HepG2 (cell line): Measurements from ENCODE around the gene CHMP4B. TPM values are rescaled to one million over a fixed set of nuclear protein-coding genes. Genes with fewer than 3 reads are reported as not detected.
A peak's percentile ranks its signal among the peaks of the same experiment; 100 is the strongest.

Source experiments
- ATAC-seq: fragments of 200-7000 bp; cut with Tn5 transposase; 3 replicates; pipeline ENCODE4 v1.9.1; 2020; ENCODE audit warnings: mild to moderate bottlenecking, moderate library complexity
- BruUV-seq: library from RNA; stranded (reverse); fragments of 400-500 nt; replicated peaks from 2 replicates; lab custom pipeline; 2021; lab: Mats Ljungman, UMichigan
- CTCF ChIA-PET: fragments of 300-600 bp; formaldehyde crosslinking; extraction: SDS; loops from one replicate; lab custom pipeline; 2021; ENCODE audit warnings: low total read pairs, inconsistent platforms, low intra/inter-chr PET ratio; lab: Yijun Ruan, JAX
- POLR2A ChIA-PET: fragments of 350-600 bp; sonication (Branson Sonifier 250); formaldehyde crosslinking; loops from one replicate; lab custom pipeline; 2020; ENCODE audit warnings: antibody characterized with exemption, inconsistent platforms; lab: Yijun Ruan, JAX
- DNase-seq: peaks from one replicate; pipeline ENCODE4 v3.0.0-alpha.2; 2015; ENCODE audit warnings: low spot score
- FAIRE-seq: peaks from 3 replicates; lab custom pipeline; 2011; peaks lifted over from hg19 to GRCh38; lab: Jason Lieb, UNC
- H2AFZ ChIP-seq: one replicate; pipeline ENCODE4 v1.6.1; 2011; ENCODE audit warnings: low read length, inconsistent platforms
- H3K27ac ChIP-seq: fragments of 300-600 bp; 3 replicates; pipeline ENCODE4 v1.8.0; 2011; ENCODE audit warnings: mixed run types, mild to moderate bottlenecking, mixed read lengths, low read length, inconsistent platforms; ENCODE audit not compliant: insufficient read depth; ENCODE audit errors: extremely low read length
- H3K27me3 ChIP-seq, 2 experiments: fragments of 200-600 bp in 1 of 2; 2 replicates in 1 of 2; 3 replicates in 1 of 2; pipeline versions ENCODE4 v1.6.0 to v1.8.0; 2011; ENCODE audit warnings: low read length in 2 of 2, mild to moderate bottlenecking in 2 of 2, moderate library complexity in 2 of 2, inconsistent platforms in 1 of 2; ENCODE audit not compliant: insufficient read depth in 2 of 2, control insufficient read depth in 1 of 2
- H3K36me3 ChIP-seq, 2 experiments: fragments of 200-600 bp in 1 of 2; replicated peaks in 1 of 2; 2 replicates in 1 of 2; 3 replicates in 1 of 2; pipeline versions ENCODE4 v1.5.1 to v1.8.0; 2011; ENCODE audit warnings: low read length in 2 of 2, inconsistent platforms in 1 of 2; ENCODE audit not compliant: insufficient read depth in 2 of 2, control insufficient read depth in 1 of 2
- H3K4me1 ChIP-seq: 2 replicates; pipeline ENCODE4 v1.5.1; 2012; ENCODE audit warnings: low read length, inconsistent platforms; ENCODE audit not compliant: insufficient read depth
- H3K4me2 ChIP-seq: 2 replicates; pipeline ENCODE4 v1.6.0; 2011; ENCODE audit warnings: low read depth, low read length, inconsistent platforms
- H3K4me3 ChIP-seq, 3 experiments: fragments of 200-600 bp in 1 of 3; sonication (generic), shearing (Covaris generic) in 1 of 3; replicated peaks in 1 of 3; 2 replicates each; pipeline ENCODE4 v1.5.1; 2011 to 2016; ENCODE audit warnings: low read length in 3 of 3, inconsistent platforms in 2 of 3, low read depth in 2 of 3, mild to moderate bottlenecking in 2 of 3, control low read depth in 1 of 3, mixed read lengths in 1 of 3; ENCODE audit not compliant: insufficient read depth in 1 of 3
- H3K79me2 ChIP-seq: one replicate; pipeline ENCODE4 v1.6.1; 2011; ENCODE audit warnings: low read length, inconsistent platforms; ENCODE audit not compliant: insufficient read depth
- H3K9ac ChIP-seq: 2 replicates; pipeline ENCODE4 v1.6.0; 2011; ENCODE audit warnings: mild to moderate bottlenecking, low read depth, low read length, inconsistent platforms; ENCODE audit not compliant: insufficient read depth
- H3K9me3 ChIP-seq: 2 replicates; pipeline ENCODE4 v1.5.1; 2012; ENCODE audit warnings: mild to moderate bottlenecking, low read length
- H4K20me1 ChIP-seq: 2 replicates; pipeline ENCODE4 v1.6.0; 2011; ENCODE audit warnings: inconsistent platforms, mild to moderate bottlenecking, low read length, moderate library complexity; ENCODE audit not compliant: insufficient read depth
- CEBPB ChIP-seq: IDR thresholded peaks from 2 replicates; pipeline ENCODE4 v1.6.1; 2011; ENCODE audit warnings: low read depth, low read length, improper control_type of control experiment, borderline replicate concordance
- DNMT1 ChIP-seq: sonication (generic); formaldehyde crosslinking; IDR thresholded peaks from 2 replicates; pipeline ENCODE4 v1.5.1; 2020; ENCODE audit warnings: mild to moderate bottlenecking, missing genetic modification reagents
- FOSL1 ChIP-seq: sonication (generic); formaldehyde crosslinking; IDR thresholded peaks from 2 replicates; pipeline ENCODE4 v1.9.0; 2021; ENCODE audit warnings: missing genetic modification reagents, borderline replicate concordance
- FOXA1 ChIP-seq, 2 experiments: fragments of 450-650 bp in 1 of 2; sonication (generic) in 1 of 2; formaldehyde crosslinking in 1 of 2; IDR thresholded peaks; 2 replicates each; pipeline versions ENCODE4 v1.4.0 to v1.6.1; 2016 to 2020; ENCODE audit warnings: missing genetic modification reagents in 1 of 2
- KLF6 ChIP-seq: IDR thresholded peaks from 2 replicates; pipeline ENCODE4 v1.8.0; 2016; ENCODE audit warnings: missing biosample characterization, missing genetic modification reagents
- RFX1 ChIP-seq: fragments of 450-650 bp; IDR thresholded peaks from 2 replicates; pipeline ENCODE4 v1.6.1; 2017
- ZBTB10 ChIP-seq: sonication (generic); formaldehyde crosslinking; IDR thresholded peaks from 2 replicates; pipeline ENCODE4 v1.4.0; 2020; ENCODE audit warnings: missing genetic modification reagents, borderline replicate concordance
- ZBTB2 ChIP-seq: sonication (generic); formaldehyde crosslinking; IDR thresholded peaks from 2 replicates; pipeline ENCODE4 v1.8.0; 2022; ENCODE audit warnings: low read depth, missing genetic modification reagents
- WGBS: methylation state at CpG from one replicate; pipeline ENCODE4 v1.1.6; 2017; ENCODE audit warnings: low lambda C conversion rate; 5-methylcytosine and 5-hydroxymethylcytosine counted together
- in situ Hi-C: cut with HindIII; loops from 2 replicates; pipeline ENCODE4 v1.10.0; 2017; ENCODE audit warnings: low pct_unique_long_range_greater_than_20kb; ENCODE audit not compliant: extremely low pct_ligation_motif_present
- intact Hi-C: fragments of 100-400 bp; cut with micrococcal nuclease; formaldehyde crosslinking; loops from one replicate; pipeline ENCODE4 v1.10.0; 2022; ENCODE audit not compliant: unreplicated experiment
- polyA plus RNA-seq, 8 experiments: library from polyadenylated mRNA; depleted of rRNA in 3 of 8; stranded (reverse) in 7 of 8; unstranded in 1 of 8; fragments of >200 nt; fragmentation: Illumina TruSeq in 4 of 8; extraction: Trizol in 4 of 8; gene quantifications; 2 replicates each; pipeline versions ENCODE4 v1.2.1 to v1.2.3, GENCODE V29; 2011 to 2016; ENCODE audit warnings: low read depth in 4 of 8, missing spikeins in 1 of 8, mixed read lengths in 1 of 8; ENCODE audit not compliant: insufficient read depth in 1 of 8
- total RNA-seq, 5 experiments: library from RNA; depleted of rRNA; stranded (reverse); fragments of >200 nt; fragmentation: Illumina TruSeq; extraction: Trizol; gene quantifications; 2 replicates each; pipeline ENCODE4 v1.2.3, GENCODE V29; 2016; ENCODE audit warnings: low read depth in 1 of 5

The CHMP4B gene
- total and polyA plus RNA-seq, 2 of the 13 experiments (the other 11 are each of a cell fraction or from before 2014, with no cell fraction given), result 40.1 to 45.6 TPM

- ChIA-PET CTCF (no interaction called here), POLR2A (no interaction called here)
- Histone ChIP-seq H3K27ac (no peak overlapping the region), H3K4me3 (no peak overlapping the region), H3K36me3 (peaks cover 3 to 25% of the 10 kb centered on the region in 2 experiments; a peak in 4 of 5 replicates), H2AFZ (no peak overlapping the region), H3K9ac (no peak overlapping the region), H3K79me2 (peaks cover 56% of the 10 kb centered on the region), H4K20me1 (peaks cover 20% of the 10 kb centered on the region), H3K4me1 (peaks cover 35% of the 10 kb centered on the region), H3K27me3 (no peaks in the 10 kb centered on the region), H3K9me3 (no peaks in the 10 kb centered on the region), H3K4me2 (no peak overlapping the region)
- DNase-seq (no peak), FAIRE-seq (no peak), ATAC-seq (no peak)
- no TSS peak for BruUV-seq
- intact Hi-C loops (no loop called here), in situ Hi-C loops (no loop called here)
- 94% methylated on average over 9 of the region's 9 CpGs for WGBS
- TF ChIP-seq FOXA1 (IDR thresholded peaks at IDR 0.05) (no peak), FOXA1 (CRISPR knock-in tag; IDR thresholded peaks at IDR 0.05) (peak; percentile 27; the same call in 1 of the 2 replicates), CEBPB (peak; percentile 6; the same call in 1 of the 2 replicates), DNMT1 (CRISPR knock-in tag) (no peak)
Observed at GRCh38 chr20:33835615-33836172, 24.5 kb downstream of the CHMP4B start.

GRCh38 chr20:33836277-33836676 lies 25.1 kb downstream of the CHMP4B start:
- no peak overlapping the region for H2AFZ ChIP-seq
- no peak overlapping the region for H3K27ac ChIP-seq
- intact Hi-C loops, result no loop called here
- ATAC-seq (no peak), FAIRE-seq (no peak), DNase-seq (no peak)
- H3K9ac ChIP-seq, result no peak overlapping the region
- CTCF ChIA-PET, result no interaction called here
- no TSS peak for BruUV-seq
- peaks cover 41% of the 10 kb centered on the region for H3K4me1 ChIP-seq
- no peaks in the 10 kb centered on the region for H3K27me3 ChIP-seq
- H3K4me3 ChIP-seq, result no peak overlapping the region
- WGBS, result 94% methylated on average over 2 of the region's 2 CpGs
- H3K4me2 ChIP-seq, result no peak overlapping the region
- peaks cover 23% of the 10 kb centered on the region for H4K20me1 ChIP-seq
- H3K9me3 ChIP-seq, result no peaks in the 10 kb centered on the region
- in situ Hi-C loops, result no loop called here
- H3K79me2 ChIP-seq, result peaks cover 62% of the 10 kb centered on the region
- POLR2A ChIA-PET, result no interaction called here
- H3K36me3 ChIP-seq, result peaks cover 3 to 25% of the 10 kb centered on the region in 2 experiments; a peak in 4 of 5 replicates
- no peak for TF ChIP-seq ZBTB10 (CRISPR knock-in tag)
- TF ChIP-seq ZBTB2 (CRISPR knock-in tag), result no peak
- no peak for TF ChIP-seq KLF6
- no peak for TF ChIP-seq RFX1
- no peak for TF ChIP-seq FOSL1 (CRISPR knock-in tag)
